Fibroblast of the conjunctiva (primary cell): ENCODE measurements around the gene PTGER2.

Experiments used
- DNase-seq: peaks from one replicate; pipeline ENCODE4 v3.0.0-alpha.2; 2010; ENCODE audit warnings: low read depth

The PTGER2 gene

DNA sequence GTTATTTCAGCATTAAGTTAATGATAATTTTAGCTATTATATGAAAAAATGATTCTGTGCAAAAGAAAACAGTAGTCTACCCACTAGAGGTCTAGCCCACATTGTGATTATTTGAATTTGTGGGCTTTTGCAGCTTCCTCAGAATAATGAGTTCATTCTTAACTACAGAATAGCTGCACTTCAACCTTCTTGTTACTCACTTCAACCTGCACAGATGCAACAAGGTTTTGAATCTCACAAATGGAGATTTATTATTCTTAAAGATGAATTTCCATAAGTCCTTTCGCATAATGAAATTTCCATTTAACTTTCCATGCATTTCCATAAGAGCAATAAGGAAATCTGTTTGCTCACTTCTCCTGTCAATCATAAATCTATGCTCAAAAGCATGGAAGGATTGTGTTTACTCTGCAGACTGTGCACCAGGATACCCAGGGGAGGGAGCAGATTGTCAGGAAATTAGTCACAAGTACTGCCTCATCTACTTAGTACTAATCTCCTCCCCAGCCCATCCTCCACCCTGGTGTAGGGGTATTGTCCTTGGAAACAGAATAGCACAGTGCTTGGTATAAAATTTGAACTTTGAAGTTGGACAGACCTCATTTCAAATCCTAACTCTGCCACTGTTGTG is 24.1 kb downstream of the PTGER2 start:
- no peak for DNase-seq

DNA sequence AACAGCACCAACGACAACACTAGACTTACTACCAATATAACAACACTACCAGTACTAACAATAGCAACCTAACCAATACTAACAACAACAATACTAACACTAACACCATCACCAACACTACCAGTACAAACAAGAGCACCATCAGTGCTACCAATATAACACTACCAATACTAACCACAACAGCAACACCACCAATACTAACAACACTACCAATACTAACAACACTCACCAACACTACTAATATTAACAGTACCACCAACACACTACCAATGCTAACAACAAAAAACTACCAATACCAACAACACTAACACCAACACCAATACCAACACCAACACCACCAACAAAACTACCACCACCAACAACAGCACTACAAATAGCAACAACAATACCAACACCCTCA is 25.1 kb downstream of the PTGER2 start:
- DNase-seq, result no peak

GRCh38 chr14:52342849-52343596 is 28.9 kb downstream of the PTGER2 start:
- DNase-seq, result no peak

GRCh38 chr14:52346778-52347177 is 32.7 kb downstream of the PTGER2 start:
- no peak for DNase-seq

DNA sequence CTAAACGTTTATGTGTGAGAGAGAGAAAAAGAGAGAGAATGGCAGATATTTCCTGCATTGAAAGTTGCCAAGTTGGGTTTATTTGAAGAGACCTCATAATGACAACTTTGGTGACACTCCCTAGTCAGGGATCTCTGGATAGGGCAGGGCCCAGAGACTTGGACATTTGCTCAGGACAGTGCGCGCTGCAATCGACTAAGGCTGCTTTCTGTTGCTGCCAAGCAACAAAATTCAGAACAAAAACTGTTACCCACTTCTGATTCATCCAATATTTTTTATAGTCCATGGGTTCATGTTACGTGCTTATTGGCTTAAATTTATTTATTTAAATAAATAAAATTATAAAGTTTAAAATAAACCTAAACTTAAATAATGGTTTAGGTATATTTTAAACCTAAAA is 34.2 kb downstream of the PTGER2 start:
- DNase-seq, result no peak

DNA sequence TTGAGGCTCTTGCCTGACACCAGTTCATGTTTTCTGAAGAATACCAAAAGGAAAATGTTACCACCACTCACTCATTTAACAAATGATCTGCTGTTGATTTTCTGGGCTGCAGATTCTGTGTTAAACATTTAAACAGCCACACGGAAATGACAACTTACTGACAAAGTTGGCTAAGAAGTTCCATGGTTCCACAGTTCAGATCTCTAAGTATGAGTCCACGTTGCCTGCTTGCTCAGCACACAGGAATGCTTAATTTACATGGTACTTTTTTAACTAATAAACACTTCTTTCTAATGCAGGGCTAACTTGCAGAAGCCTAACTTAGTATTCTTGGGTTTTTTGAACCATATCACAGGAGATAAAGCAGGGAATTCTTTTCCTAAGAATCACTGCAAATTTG is 34.7 kb downstream of the PTGER2 start:
- no peak for DNase-seq

GRCh38 chr14:52349731-52350130 is 35.6 kb downstream of the PTGER2 start:
- no peak for DNase-seq

DNA sequence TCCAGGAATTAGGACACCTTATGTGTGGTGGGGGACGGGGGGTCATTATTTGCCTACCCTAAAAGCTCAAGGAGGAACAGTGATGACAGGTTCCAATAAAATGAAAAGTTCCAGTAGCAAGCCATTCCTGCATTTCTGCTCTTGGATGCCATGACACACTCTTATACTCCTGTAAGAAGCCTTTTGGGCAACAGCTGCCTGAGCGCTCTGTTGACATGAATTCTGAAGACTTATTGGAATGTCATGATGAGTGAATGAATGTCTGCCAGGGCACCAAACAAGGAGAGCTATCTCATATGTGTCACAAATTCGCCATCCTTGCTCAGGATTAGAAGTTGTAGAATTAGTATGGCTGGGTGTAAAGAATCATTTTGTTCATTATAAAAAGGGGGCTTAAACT is 36.3 kb downstream of the PTGER2 start:
- no peak for DNase-seq

DNA sequence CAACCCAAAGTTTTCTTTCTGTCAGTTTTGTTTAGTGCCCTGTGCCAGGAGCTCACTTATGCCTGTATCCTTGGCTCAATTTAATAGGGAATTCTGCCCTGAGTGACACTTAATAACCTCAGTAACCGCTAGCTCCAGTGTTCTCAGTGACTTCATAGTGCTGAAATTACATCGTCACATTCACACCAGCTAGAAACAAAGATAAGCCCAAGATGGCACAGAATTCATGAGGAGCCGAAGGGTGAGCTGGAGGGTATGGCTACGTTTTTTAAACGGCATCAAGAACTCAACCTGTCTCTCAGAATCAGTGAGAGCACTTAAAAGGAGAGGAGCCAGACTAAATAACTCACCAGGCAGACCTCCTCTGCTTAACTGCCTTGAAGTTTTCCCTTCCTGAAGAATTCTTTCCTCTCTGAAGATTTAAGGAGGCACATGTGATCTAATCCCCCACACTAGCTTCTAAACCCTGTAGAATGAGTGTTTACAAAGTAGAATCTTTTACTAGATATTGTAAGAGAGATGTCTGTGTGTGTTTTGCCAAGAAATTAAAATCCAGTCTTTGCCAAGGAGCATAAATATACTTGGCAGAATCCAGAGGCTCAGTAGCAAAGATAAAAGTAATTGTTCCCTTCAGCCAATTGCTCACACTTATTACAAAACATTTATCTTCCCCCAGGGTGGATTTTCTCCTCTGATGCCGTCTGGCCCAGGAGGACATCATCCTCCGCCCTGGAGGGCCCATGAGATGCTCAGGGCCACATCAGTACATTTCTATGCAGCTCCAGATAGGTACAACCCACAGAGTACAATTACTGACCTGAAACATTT is 37.3 kb downstream of the PTGER2 start:
- DNase-seq, result peak; percentile 66

GRCh38 chr14:52352061-52352491 is 38.0 kb downstream of the PTGER2 start:
- no peak for DNase-seq

DNA sequence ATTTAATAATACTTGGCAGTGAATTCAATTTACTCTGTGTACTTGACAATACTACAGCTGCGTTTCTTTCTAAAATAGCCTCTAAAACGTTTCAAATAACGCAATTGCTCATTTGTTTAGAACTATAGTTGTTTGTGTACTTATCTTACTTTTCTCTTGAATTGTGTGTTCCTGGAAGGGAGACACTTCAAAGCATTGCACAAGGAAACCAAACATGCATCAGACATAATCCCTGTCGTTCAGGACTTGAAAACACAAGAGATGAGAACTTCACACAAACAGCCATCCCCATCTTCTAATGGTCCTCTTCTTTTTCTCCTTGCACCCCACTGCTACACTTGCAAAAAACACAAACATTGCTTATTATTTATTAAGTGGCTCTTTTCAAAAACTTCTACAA is 38.5 kb downstream of the PTGER2 start:
- DNase-seq, result no peak

DNA sequence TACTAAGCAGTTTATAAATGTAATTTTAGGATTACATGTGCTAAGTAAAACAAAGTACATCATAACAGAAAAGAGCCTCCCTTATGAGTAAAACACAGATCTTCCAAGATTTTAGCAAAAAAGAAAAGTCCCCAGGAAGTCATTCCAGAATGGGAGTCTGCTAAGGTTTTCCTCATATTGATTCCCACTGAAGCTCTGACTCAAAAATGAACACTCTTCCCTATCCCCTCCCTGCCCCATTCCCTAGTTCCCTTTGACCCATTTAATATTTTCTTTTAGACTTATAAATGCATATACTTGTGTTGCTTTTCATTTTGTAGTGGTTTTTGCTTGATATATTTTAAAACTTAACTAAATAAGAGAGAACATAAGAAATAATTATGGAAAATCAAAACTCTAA is 40.1 kb downstream of the PTGER2 start:
- DNase-seq, result no peak

DNA sequence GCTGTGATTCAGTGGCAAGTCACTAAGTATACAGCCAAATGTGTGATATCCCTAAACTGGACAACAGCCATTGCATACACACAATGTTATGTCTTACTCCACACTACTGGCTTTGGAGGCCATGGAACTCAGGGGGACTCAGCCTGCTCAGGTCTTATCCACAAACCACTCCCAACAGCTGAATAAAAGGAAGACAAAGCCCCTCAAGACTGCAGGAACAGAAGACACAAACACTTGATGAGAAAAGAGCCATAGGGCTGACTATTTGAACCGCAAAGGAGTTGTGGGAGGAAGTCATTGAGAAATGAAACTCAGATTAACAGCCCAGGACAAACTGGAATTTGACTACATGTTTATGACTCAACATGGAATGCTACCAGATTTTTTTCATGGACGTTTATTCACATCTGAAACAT is 40.9 kb downstream of the PTGER2 start:
- DNase-seq, result peak; percentile 69

GRCh38 chr14:52355526-52355925 is 41.4 kb downstream of the PTGER2 start:
- DNase-seq, result no peak

GRCh38 chr14:52356025-52356424 is 41.9 kb downstream of the PTGER2 start:
- no peak for DNase-seq

DNA sequence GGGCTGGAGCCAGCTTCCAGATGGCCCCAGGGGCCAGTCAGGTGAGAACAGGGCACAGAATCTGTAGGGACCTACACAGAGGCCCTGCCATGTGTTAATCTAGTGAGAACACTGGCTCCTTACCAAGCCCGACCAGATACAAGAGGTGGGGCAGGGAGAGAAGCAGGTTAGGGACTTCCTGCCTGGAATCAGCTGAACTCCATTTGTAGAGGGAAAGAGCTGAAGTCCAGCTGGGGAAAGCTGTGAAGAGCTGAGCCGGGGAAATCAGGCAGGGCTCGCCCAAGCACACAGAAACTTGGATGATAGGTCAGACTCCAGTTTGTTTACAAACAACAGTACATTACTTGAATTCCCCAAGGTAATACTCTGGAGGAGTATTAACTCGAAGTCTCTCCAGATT is 46.7 kb downstream of the PTGER2 start:
- no peak for DNase-seq

DNA sequence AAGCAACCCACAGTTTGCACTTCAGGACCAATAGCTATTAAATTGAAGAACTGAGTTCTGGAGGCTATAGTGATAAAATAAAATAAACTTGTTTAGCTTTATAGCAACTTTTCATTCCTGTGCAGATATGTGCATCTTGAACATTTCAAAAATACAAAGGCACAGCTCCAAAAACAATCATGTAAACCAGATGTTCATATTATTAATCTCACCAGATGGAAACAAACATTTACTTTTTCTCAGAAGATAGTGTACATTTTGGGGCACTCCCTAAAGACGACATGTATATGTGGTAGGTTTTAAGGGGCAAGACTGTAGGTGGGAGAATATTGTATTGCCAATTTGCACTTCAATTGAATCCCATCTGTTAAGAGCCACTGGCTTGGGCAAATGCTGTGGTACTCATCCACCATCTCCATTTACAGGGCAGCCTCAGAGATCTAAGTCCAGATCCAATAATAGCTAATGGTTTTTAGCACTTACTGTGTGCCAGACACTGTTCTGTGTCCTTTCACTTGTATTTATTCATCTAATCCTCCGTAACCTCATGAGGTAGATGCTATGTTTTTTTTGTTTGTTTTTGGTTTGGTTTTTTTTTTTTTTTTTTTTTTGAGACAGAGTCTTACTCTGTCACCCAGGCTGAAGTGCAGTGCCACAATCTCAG is 49.1 kb downstream of the PTGER2 start:
- DNase-seq, result no peak

DNA sequence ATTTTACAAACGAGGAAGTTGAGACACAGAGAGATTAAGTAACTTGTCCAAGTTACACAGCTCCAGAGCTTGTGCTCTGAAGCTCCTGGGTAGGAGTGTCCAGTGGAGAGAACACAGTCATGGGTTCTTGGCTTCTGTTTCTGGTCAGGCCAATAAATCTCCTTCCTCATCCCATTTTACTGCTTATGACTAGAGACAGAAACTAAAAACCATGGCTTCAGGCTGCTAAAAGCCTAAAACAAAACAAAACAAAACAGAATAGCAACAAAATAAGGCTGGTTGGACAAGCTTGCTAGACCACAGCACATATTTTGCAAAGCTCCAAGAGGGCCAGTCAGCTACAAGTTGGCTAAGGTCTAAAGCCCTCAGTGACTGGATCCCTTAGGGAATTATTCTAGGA is 49.8 kb downstream of the PTGER2 start:
- DNase-seq, result no peak

DNA sequence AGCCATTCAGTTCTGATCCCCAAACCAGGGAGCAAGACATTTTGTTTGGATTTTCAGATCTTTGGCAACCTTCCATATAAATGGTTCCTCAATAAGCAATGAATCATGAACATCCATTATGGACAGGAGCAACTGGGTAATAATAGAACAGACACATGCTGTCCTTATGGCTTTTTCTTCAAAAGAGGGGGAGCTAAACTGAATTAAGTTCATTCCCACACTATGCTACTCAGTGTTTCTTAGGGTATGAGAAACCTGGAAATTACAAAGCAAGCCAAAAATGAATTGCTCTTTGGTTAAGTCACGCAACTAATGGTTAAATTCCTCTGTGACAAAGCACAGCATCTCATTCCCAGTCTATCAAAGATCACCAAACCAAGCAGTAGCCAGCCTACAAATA is 51.0 kb downstream of the PTGER2 start:
- no peak for DNase-seq

GRCh38 chr14:52366796-52367315 is 52.7 kb downstream of the PTGER2 start:
- no peak for DNase-seq

GRCh38 chr14:52369305-52369801 is 55.2 kb downstream of the PTGER2 start:
- no peak for DNase-seq

DNA sequence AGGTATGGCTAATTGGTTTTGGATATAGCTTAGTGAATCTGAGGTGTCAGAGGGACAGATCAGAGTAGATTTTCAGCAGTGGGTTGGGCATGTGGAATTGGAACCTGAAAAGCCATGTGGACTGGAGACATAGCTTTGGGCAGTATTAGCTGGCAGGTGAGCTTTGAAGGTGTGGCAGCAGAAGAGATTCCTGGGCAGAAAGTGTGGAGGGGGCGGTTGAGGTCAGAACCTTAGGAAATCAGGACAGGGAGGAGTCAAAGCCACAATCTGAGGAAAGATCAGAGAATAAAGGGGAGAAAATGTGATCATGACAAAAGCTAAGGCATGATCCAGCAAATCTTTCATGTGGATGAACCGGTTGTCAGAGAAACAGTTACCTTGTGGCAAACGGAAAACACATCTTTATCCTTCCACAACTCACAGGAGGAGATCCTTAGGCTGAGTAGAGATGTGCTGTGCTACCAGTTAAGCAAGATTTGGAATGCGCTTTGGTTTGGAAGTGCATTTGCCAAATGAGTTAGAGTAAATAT is 56.4 kb downstream of the PTGER2 start:
- DNase-seq, result no peak
